ENCODE data around the gene TMEM163. TPM values are rescaled to one million over a fixed set of nuclear protein-coding genes. Genes with fewer than 3 reads are reported as not detected.

TMEM163 gene
- total RNA-seq, 2 donors from 2014 or later: 0.57 to 1.3 TPM

GRCh38 chr2:134716721-134717243 lies 2.0 kb downstream of the TMEM163 start:
- Mint-ChIP-seq H3K36me3 (ENCODE audit: low read depth) (peaks cover 7% of the 10 kb centered on the region), H3K4me1 (peaks cover 36% of the 10 kb centered on the region), H3K27me3 (peaks cover 80% of the 10 kb centered on the region), H3K27ac (peak overlapping the region; percentile 32), H3K4me3 (peak overlapping the region; percentile 66)
- no peaks in the 10 kb centered on the region for H3K9me3 ChIP-seq (ENCODE audit: control insufficient read depth, low read length, poor library complexity, severe bottlenecking)
- no peak for DNase-seq
- no peak for ATAC-seq

DNA sequence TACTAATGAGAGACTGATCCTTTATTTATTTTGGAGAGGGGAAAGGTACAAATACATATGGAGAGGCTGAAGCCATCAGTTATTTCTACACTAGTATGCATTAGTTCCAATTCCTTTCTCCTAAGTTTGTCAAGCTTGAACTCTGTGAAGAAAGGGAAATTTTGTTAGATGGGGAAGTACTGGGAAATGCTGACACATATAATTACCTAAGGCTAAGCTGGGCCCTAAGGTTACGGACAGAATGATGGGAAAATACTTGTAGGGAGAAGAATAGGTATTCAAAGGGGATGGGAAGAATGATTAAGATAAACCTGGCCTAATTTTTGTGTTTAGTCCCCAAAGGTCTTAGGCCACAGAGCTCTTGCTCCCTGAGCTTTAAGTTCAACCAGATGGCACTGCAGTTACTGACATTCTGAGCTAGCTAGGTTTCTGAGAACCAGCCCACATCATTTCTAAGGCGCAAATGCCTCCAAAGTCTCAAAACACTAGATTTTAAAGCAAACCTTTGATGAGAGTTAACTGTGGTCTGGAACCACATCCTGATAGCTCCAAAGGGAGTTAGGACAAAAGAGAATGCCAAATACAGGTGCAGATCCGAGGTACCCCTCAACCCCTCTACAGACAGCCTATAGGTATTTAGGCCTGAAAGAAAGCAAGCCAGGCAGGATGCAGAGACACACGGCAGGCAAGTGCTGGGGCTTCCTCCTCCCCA lies 2.7 kb downstream of the TMEM163 start:
- DNase-seq: no peak
- peaks cover 80% of the 10 kb centered on the region for H3K27me3 Mint-ChIP-seq
- no peak for ATAC-seq
- no peaks in the 10 kb centered on the region for H3K9me3 ChIP-seq (ENCODE audit: control insufficient read depth, low read length, poor library complexity, severe bottlenecking)
- peaks cover 36% of the 10 kb centered on the region for H3K4me1 Mint-ChIP-seq
- H3K27ac Mint-ChIP-seq: no peak overlapping the region
- H3K36me3 Mint-ChIP-seq (ENCODE audit: low read depth): peaks cover 5% of the 10 kb centered on the region
- peak overlapping the region; percentile 66 for H3K4me3 Mint-ChIP-seq

- DNase-seq (no peak), ATAC-seq (no peak)
- Mint-ChIP-seq H3K4me1 (peaks cover 29% of the 10 kb centered on the region), H3K4me3 (no peak overlapping the region), H3K27ac (no peak overlapping the region), H3K27me3 (peaks cover 75% of the 10 kb centered on the region), H3K36me3 (ENCODE audit: low read depth) (no peaks in the 10 kb centered on the region)
- no peaks in the 10 kb centered on the region for H3K9me3 ChIP-seq (ENCODE audit: control insufficient read depth, low read length, poor library complexity, severe bottlenecking)
These were observed 4.6 kb downstream of the TMEM163 start for GRCh38 chr2:134714228-134714627.

DNA sequence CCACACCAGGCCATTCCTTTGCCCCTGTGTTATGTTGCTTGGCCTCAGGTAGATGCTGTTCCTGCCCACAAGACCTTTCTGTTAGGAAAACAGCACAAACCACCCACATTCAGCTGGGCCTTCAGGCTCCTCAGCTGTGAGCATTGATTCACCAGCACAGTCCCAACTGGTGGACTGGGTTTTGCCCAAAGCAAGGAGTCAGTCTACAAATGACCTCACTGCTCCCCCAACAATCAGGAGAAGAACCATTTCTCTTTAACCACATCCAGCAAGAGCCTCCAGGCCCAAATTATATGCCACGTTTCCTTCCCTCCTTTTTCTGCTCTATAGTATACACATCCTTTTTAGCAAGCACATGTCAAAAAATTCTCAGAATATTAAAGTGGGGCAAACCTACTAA lies 5.2 kb downstream of the TMEM163 start:
- ATAC-seq (no peak), DNase-seq (no peak)
- Mint-ChIP-seq H3K4me1 (peaks cover 29% of the 10 kb centered on the region), H3K27ac (no peak overlapping the region), H3K27me3 (peaks cover 75% of the 10 kb centered on the region), H3K4me3 (no peak overlapping the region), H3K36me3 (ENCODE audit: low read depth) (no peaks in the 10 kb centered on the region)
- H3K9me3 ChIP-seq (ENCODE audit: control insufficient read depth, low read length, poor library complexity, severe bottlenecking): no peaks in the 10 kb centered on the region

GRCh38 chr2:134713176-134713575 lies 5.6 kb downstream of the TMEM163 start:
- H3K36me3 Mint-ChIP-seq (ENCODE audit: low read depth): no peaks in the 10 kb centered on the region
- no peaks in the 10 kb centered on the region for H3K9me3 ChIP-seq (ENCODE audit: control insufficient read depth, low read length, poor library complexity, severe bottlenecking)
- no peak overlapping the region for H3K27ac Mint-ChIP-seq
- peaks cover 75% of the 10 kb centered on the region for H3K27me3 Mint-ChIP-seq
- peak overlapping the region; percentile 21 for H3K4me3 Mint-ChIP-seq
- DNase-seq (no peak), ATAC-seq (no peak)
- H3K4me1 Mint-ChIP-seq: peaks cover 29% of the 10 kb centered on the region

DNA sequence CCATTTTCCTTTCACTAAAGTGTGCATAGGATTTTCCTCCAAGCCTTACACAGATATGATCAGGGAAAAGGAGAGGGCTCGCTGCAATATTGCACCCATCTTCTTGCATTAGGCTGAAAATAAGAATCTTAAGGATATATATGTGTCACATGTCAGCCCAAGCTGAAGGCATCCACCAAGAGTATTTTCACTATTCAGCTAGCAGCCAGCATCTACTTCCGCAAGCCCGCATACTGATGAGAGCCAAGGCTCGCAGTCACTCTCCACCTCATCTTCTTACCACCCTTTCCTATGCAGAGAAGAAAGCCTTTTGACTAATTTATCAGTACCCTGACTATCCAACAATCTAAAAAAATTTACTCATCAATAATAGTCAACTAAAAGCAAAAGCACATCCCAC lies 6.1 kb downstream of the TMEM163 start:
- no peak for ATAC-seq
- no peak overlapping the region for H3K27ac Mint-ChIP-seq
- peak overlapping the region; percentile 21 for H3K4me3 Mint-ChIP-seq
- no peaks in the 10 kb centered on the region for H3K36me3 Mint-ChIP-seq (ENCODE audit: low read depth)
- no peak for DNase-seq
- H3K4me1 Mint-ChIP-seq: peaks cover 29% of the 10 kb centered on the region
- H3K27me3 Mint-ChIP-seq: peaks cover 73% of the 10 kb centered on the region
- H3K9me3 ChIP-seq (ENCODE audit: control insufficient read depth, low read length, poor library complexity, severe bottlenecking): no peaks in the 10 kb centered on the region

DNA sequence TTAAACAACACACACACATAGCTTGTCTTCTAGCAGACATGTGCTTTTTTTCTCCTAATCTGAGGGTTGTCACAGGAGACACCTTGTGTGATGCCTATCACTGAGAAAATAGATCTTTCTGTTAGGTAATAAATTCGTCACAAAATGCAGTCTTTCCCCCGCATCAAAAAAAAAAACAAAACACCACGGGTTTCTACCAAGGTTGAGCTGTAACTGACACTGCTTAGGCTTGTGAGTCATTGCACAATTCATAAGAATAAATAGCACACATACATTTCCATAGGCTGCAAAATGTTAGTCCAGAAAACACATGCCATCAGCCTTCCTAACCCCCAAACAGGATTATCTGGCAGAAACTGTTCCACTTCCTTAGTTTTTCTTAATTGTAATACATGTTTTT lies 6.5 kb downstream of the TMEM163 start:
- no peak overlapping the region for H3K27ac Mint-ChIP-seq
- DNase-seq (no peak), ATAC-seq (no peak)
- H3K9me3 ChIP-seq (ENCODE audit: control insufficient read depth, low read length, poor library complexity, severe bottlenecking): no peaks in the 10 kb centered on the region
- H3K4me3 Mint-ChIP-seq: no peak overlapping the region
- H3K27me3 Mint-ChIP-seq: peaks cover 72% of the 10 kb centered on the region
- peaks cover 28% of the 10 kb centered on the region for H3K4me1 Mint-ChIP-seq
- H3K36me3 Mint-ChIP-seq (ENCODE audit: low read depth): no peaks in the 10 kb centered on the region

DNA sequence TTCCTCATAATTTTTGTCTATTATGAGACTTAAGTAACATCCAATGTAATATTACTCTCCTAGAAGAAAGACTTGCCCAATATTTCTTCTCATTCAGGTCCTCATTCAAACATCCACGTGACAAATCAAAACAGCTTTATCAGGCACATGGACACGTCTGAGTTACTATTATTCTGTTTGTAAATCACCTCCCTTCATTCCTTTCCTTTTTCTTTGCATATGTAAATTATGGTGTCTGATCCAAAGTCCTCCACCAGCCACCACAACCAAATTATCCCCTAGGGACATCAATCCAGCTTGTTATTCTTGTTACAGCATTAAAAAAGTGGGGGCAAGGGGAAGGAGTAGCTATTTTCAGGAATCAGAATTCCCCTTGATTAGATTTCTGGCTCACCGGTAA lies 7.1 kb downstream of the TMEM163 start:
- ATAC-seq: no peak
- no peaks in the 10 kb centered on the region for H3K36me3 Mint-ChIP-seq (ENCODE audit: low read depth)
- H3K4me3 Mint-ChIP-seq: no peak overlapping the region
- no peak overlapping the region for H3K27ac Mint-ChIP-seq
- H3K9me3 ChIP-seq (ENCODE audit: control insufficient read depth, low read length, poor library complexity, severe bottlenecking): no peaks in the 10 kb centered on the region
- no peak for DNase-seq
- H3K27me3 Mint-ChIP-seq: peaks cover 72% of the 10 kb centered on the region
- peaks cover 28% of the 10 kb centered on the region for H3K4me1 Mint-ChIP-seq

GRCh38 chr2:134707330-134707676 lies 11.5 kb downstream of the TMEM163 start:
- Mint-ChIP-seq H3K27me3 (peaks cover 75% of the 10 kb centered on the region), H3K4me1 (peaks cover 29% of the 10 kb centered on the region), H3K36me3 (ENCODE audit: low read depth) (peaks cover 7% of the 10 kb centered on the region), H3K27ac (no peak overlapping the region), H3K4me3 (peak overlapping the region; percentile 85)
- no peak for ATAC-seq
- no peaks in the 10 kb centered on the region for H3K9me3 ChIP-seq (ENCODE audit: control insufficient read depth, low read length, poor library complexity, severe bottlenecking)
- no peak for DNase-seq

GRCh38 chr2:134706587-134707329 lies 12.0 kb downstream of the TMEM163 start:
- peaks cover 75% of the 10 kb centered on the region for H3K27me3 Mint-ChIP-seq

DNA sequence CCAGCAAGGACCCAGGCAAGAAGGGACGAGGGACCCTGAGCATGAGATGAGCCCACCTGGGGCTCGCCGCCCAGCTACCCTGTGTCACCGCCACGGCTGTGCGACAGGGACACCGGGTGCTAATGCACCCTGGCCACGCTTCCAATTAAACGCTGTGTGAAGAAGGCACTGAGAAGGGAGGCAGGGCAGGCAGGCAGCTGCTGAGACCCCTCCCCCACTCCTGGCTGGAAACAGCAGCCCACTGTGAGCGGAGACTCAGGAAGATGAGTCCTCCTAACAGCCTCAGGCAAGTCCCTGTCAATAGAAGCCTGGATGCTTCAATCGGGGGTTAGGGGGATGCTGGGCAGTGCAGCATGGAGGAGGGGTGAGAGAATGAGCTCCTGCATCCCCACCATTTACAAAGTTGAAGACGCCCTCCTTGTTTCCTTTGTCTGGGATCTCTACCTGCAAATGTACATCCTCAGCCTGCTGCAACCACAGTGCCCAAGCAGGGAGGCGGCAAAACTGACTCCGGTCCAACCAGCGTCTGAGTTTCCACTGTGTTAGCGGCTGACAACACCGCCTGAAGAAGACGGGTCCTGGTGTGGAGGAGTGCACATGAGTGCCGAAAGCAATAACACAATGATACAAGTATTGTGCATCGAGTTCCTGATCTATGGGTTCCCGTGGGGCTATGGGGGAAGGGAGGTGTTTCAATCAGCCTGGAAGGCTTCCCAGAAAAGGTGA lies 12.8 kb downstream of the TMEM163 start:
- Mint-ChIP-seq H3K27me3 (peaks cover 68% of the 10 kb centered on the region), H3K27ac (peak overlapping the region; percentile 60), H3K4me1 (peaks cover 29% of the 10 kb centered on the region), H3K4me3 (peak overlapping the region; percentile 85), H3K36me3 (ENCODE audit: low read depth) (peaks cover 10% of the 10 kb centered on the region)
- ATAC-seq: no peak
- no peak for DNase-seq
- no peaks in the 10 kb centered on the region for H3K9me3 ChIP-seq (ENCODE audit: control insufficient read depth, low read length, poor library complexity, severe bottlenecking)

More at GRCh38 chr2:134706587-134707329, 12.0 kb downstream of the TMEM163 start:
- peaks cover 10% of the 10 kb centered on the region for H3K36me3 Mint-ChIP-seq (ENCODE audit: low read depth)
- peak; percentile 56 for ATAC-seq
- DNase-seq: no peak
- H3K9me3 ChIP-seq (ENCODE audit: control insufficient read depth, low read length, poor library complexity, severe bottlenecking): no peaks in the 10 kb centered on the region
- H3K4me1 Mint-ChIP-seq: peaks cover 29% of the 10 kb centered on the region
- H3K4me3 Mint-ChIP-seq: peak overlapping the region; percentile 85
- H3K27ac Mint-ChIP-seq: peak overlapping the region; percentile 60

DNA sequence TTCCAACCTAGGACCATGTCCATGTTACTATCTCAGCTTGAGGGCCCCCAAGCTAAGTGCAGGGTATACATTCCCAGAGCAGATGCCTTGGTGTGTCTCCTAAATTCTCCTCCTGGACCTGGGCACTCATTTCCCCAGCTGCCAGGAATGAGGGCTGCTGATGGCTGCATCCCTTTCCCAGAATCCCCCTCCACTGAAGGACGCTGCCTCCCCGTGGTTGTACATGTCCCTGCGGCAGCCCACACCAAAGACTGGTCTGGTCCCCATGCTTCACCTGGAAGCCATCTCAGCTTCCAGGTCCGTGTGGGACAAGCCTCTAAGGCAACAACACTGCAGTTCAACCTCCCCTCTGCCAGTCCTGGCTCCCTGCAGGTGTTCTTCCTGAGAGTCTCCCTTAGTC lies 14.6 kb downstream of the TMEM163 start:
- peaks cover 29% of the 10 kb centered on the region for H3K4me1 Mint-ChIP-seq
- no peak for DNase-seq
- no peak overlapping the region for H3K27ac Mint-ChIP-seq
- ATAC-seq: no peak
- peaks cover 66% of the 10 kb centered on the region for H3K27me3 Mint-ChIP-seq
- H3K4me3 Mint-ChIP-seq: no peak overlapping the region
- H3K36me3 Mint-ChIP-seq (ENCODE audit: low read depth): peaks cover 10% of the 10 kb centered on the region
- no peaks in the 10 kb centered on the region for H3K9me3 ChIP-seq (ENCODE audit: control insufficient read depth, low read length, poor library complexity, severe bottlenecking)

- no peak for DNase-seq
These were observed 15.4 kb downstream of the TMEM163 start for GRCh38 chr2:134703426-134703825.

More at GRCh38 chr2:134703426-134703825, 15.4 kb downstream of the TMEM163 start:
- H3K4me1 Mint-ChIP-seq: peaks cover 29% of the 10 kb centered on the region
- H3K9me3 ChIP-seq (ENCODE audit: control insufficient read depth, low read length, poor library complexity, severe bottlenecking): no peaks in the 10 kb centered on the region
- no peak overlapping the region for H3K27ac Mint-ChIP-seq
- H3K36me3 Mint-ChIP-seq (ENCODE audit: low read depth): peaks cover 10% of the 10 kb centered on the region
- peaks cover 73% of the 10 kb centered on the region for H3K27me3 Mint-ChIP-seq
- no peak for ATAC-seq
- H3K4me3 Mint-ChIP-seq: no peak overlapping the region
